ENCODE results near the gene INVS. TPM values are rescaled to one million over a fixed set of nuclear protein-coding genes. Genes with fewer than 3 reads are reported as not detected.

INVS gene
- total and polyA plus RNA-seq, 2 donors (not counting 3 experiments of a cell fraction or from before 2014, with no cell fraction given): 8.5 to 17.9 TPM

GRCh38 chr9:100064872-100065581, 34.0 kb upstream of the INVS start:
- no peak for FAIRE-seq
- no peaks in the 10 kb centered on the region for H3K9me1 ChIP-seq (replicated peaks; ENCODE audit: control insufficient read depth, extremely low read depth, insufficient read depth, low read length)
- POLR2A ChIA-PET: no interaction called here
- no peaks in the 10 kb centered on the region for H3K9me3 ChIP-seq (replicated peaks; ENCODE audit: control insufficient read depth, insufficient read depth, low read length)
- H2AFZ ChIP-seq (ENCODE audit: low read depth, low read length): no peak overlapping the region
- H3K4me2 ChIP-seq (ENCODE audit: insufficient read depth, low read length): no peak overlapping the region
- TF ChIP-seq EZH2 (IDR thresholded peaks at IDR 0.05; ENCODE audit: borderline replicate concordance, low read depth, low read length, severe bottlenecking): no peak
- TF ChIP-seq MAX (IDR thresholded peaks at IDR 0.05; ENCODE audit: insufficient read depth, insufficient read length): no peak
- no peak for TF ChIP-seq GATA2 (IDR thresholded peaks at IDR 0.05; ENCODE audit: insufficient read depth, insufficient read length, low read depth, low read length)
- TF ChIP-seq POLR2AphosphoS5 (IDR thresholded peaks at IDR 0.05; ENCODE audit: insufficient read depth, low read depth, low read length): no peak
- no peak for TF ChIP-seq FOS (IDR thresholded peaks at IDR 0.05; ENCODE audit: borderline replicate concordance, insufficient read depth, low read length)
- TF ChIP-seq POLR2A (IDR thresholded peaks at IDR 0.05; ENCODE audit: low read depth, low read length): no peak
- no peak for TF ChIP-seq JUN (IDR thresholded peaks at IDR 0.05; ENCODE audit: borderline replicate concordance, insufficient read depth, insufficient read length, low read depth)
- TF ChIP-seq CTCF (IDR thresholded peaks at IDR 0.05; ENCODE audit: extremely low read depth in 1 of 2, insufficient read depth in 1 of 2, low read depth in 1 of 2, low read length in 2 of 2): no peak
- TF ChIP-seq MYC (IDR thresholded peaks at IDR 0.05; ENCODE audit: low read depth, low read length): no peak
- no peaks in the 10 kb centered on the region for H3K27me3 ChIP-seq (ENCODE audit: control insufficient read depth in 2 of 2, insufficient read depth in 2 of 2, low read length in 2 of 2)
- H3K36me3 ChIP-seq (ENCODE audit: control insufficient read depth in 2 of 2, extremely low read depth in 1 of 2, insufficient read depth in 2 of 2, low read length in 2 of 2): no peaks in the 10 kb centered on the region
- no peak overlapping the region for H3K4me3 ChIP-seq (replicated peaks in 1 of 3; ENCODE audit: insufficient read depth in 1 of 3, low read depth in 1 of 3, low read length in 3 of 3)
- no peaks in the 10 kb centered on the region for H4K20me1 ChIP-seq (replicated peaks; ENCODE audit: control insufficient read depth, extremely low read depth, insufficient read depth, low read length)
- dilution Hi-C loops (cut with MboI; ENCODE audit: extremely low pct_ligation_motif_present, low sequenced_read_pairs): no loop called here
- intact Hi-C loops (cut with micrococcal nuclease): no loop called here
- peaks cover 3% of the 10 kb centered on the region for H3K4me1 ChIP-seq (ENCODE audit: control insufficient read depth, extremely low read depth, insufficient read depth, low read length)
- DNase-seq (ENCODE audit: low read depth, low spot score): no peak
- no peak overlapping the region for H3K9ac ChIP-seq (replicated peaks; ENCODE audit: extremely low read depth, insufficient read depth, low read length)
- H3K27ac ChIP-seq (ENCODE audit: insufficient read depth, low read depth, low read length): no peak overlapping the region
- H3K79me2 ChIP-seq (ENCODE audit: control insufficient read depth, insufficient read depth, low read length): peaks cover 12% of the 10 kb centered on the region
- CTCF ChIA-PET: interaction anchor here (1.0 to 1.3 kb wide), 2 partner anchors 20 to 29 kb away, joined by 3 to 4 read pairs; no protein-coding TSS in a partner anchor
- no TSS peak for BruUV-seq (replicated peaks)
